HG02970 (cell line): Measurements from ENCODE around the gene TP53TG3.
"Not testable (repeated sequence)": the region's sequence is repeated elsewhere in the genome, so short reads cannot be mapped to it uniquely, and the experiment has no call there.

Experiments
- ATAC-seq: cut with Tn5 transposase; IDR thresholded peaks from one replicate; pipeline ENCODE4 v1.9.1; 2021; ENCODE audit warnings: mild to moderate bottlenecking, moderate library complexity, moderate number of reproducible peaks; ENCODE audit not compliant: unreplicated experiment, low FRiP score

Gene TP53TG3, protein sequence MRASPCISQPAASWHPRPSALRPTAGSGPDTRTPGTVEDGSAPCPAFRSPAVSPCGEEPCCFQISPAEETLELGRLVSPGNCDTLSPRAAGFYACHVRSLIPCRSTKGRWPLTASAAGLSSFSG

DNA sequence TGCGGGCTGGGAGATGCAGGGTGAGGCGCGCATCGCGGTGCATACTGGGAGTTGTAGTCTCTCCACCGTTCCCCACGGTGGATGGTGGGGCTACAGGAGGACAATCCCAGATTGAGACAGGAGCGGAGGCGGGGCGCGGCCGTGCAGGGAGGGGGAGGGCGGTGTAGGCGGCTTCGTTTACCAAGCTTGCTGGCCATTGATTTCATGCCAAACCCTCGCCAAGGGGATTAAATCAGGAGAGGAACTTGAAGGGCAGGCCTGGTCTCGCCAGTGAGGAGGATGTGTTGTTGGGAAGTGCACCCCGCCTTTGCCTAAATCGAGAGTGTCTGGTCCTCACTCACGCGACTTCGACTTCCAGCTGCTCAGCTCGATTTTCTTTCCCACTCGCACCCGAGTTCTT, at the start of gene TP53TG3:
TSS of gene TP53TG3 (minus strand) at position 101 of the 400 bp plus-strand sequence. CDS start at position 33, 68 bp downstream.
- ATAC-seq = not testable (repeated sequence)

DNA sequence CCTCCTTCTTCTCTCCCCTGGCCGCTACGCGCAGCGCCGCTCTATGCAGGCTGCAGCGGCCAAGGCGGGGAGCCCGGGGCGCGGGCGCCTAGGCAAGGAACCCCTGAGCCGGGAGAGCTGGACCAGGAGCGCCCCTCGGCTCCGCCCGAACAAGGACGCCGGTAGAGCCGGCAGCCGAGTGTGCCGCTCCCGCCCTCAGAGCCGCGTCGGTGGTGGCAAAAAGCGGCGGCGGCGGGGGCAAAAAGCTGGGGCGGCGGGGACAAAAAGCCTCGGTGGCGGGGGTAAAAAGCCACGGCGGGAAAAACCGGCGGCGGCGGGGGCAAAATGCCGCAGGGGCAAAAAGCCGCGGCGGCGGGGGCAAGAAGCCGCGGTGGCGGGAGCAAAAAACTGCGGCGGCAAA, 25.1 kb downstream of the TP53TG3 start:
- not testable (repeated sequence) for ATAC-seq

DNA sequence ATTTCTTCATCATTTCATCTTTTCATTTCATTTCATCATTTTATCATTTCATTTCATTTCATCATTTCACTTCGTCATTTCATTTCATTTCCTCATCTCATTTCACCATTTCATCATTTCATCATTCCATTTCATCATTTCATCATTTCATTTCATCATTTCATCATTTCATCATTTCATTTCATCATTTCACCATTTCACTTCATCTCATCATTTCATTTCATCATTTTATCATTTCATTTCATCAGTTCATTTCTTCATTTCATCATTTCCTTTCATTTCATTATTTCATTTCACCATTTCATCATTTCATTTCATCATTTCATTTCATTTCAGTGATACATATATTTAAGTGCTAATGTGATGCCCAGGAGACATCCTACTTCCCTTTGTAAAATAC, 28.4 kb downstream of the TP53TG3 start:
- ATAC-seq = not testable (repeated sequence)

DNA sequence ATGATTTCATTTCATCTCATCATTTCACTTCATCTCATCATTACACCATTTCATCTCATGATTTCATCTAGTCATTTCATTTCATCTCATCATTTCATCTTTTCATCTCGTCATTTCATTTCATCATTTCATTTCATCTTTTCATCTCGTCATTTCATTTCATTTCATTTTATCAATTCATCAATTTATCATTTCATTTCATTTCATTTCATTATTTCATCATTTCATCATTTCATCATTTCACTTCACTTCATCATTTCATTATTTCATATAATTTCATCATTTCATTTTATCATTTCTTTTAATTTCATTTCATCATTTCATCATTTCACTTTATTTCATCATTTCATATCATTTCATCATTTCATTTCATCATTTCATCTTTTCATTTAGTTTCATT, 29.2 kb downstream of the TP53TG3 start:
- not testable (repeated sequence) for ATAC-seq

DNA sequence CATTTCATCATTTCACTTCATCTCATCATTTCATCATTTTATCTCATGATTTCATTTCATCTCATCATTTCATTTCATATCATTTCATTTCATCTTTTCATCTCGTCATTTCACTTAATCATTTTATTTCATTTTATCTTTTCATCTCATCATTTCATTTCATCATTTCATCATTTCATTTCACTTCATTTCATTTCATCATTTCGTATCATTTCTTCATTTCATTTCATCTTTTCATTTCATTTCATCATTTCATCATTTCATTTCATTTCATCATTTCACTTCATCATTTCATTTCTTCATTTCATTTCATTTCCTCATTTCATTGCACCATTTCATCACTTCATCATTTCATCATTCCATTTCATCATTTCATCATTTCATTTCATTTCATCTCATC, 29.8 kb downstream of the TP53TG3 start:
- not testable (repeated sequence) for ATAC-seq

DNA sequence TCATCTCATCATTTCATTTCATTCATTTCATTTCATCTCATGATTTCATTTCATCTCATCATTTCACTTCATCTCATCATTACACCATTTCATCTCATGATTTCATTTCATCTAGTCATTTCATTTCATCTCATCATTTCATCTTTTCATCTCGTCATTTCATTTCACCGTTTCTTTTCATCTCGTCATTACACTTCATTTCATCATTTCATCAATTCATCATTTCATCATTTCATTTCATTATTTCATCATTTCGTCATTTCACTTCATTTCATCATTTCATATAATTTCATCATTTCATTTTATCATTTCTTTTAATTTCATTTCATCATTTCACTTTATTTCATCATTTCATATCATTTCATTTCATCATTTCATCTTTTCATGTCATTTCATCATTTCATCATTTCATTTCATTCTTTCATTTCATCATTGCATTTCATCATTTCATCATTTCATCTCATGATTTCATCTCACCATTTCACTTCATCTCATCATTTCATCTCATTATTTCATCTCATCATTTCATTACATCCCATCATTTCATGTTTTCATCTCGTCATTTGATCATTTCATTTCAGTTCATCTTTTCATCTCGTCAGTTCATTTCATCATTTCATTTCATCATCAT, 30.6 kb downstream of the TP53TG3 start:
- ATAC-seq = not testable (repeated sequence)

DNA sequence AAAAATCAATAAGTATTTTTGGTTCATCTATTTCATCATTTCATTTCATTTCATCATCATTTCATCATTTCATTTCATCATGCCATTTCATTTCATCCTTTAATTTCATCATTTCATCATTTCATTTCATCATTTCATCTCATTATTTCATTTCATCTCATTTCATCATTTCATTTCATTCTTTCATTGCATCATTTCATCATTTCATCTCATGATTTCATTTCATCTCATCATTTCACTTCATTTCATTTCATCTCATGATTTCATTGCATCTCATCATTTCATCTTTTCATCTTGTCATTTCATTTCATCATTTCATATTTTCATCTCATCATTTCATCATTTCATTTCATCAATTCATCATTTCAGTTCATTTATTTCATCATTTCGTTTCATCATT, 31.2 kb downstream of the TP53TG3 start:
- not testable (repeated sequence) for ATAC-seq

DNA sequence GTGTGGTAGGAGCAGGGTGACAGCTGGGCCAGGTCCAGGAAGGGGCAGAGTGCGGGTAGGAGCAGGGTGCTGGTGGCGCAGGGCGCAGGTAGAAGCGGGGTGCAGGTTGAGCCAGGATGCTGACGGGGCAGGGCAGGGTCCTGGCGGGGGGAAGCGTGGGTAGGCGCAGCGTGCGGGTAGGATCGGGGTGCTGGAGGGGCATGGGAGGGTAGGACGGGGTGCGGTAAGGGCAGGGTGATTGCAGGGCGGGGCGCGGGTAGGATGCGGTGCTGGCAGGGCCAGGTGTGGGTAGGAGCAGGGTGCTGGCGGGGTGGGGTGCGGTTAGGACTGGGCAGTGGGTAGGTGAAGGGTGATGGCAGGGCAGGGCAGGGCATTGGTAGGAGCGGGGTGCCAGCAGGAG, 38.4 kb downstream of the TP53TG3 start:
- ATAC-seq = not testable (repeated sequence)

DNA sequence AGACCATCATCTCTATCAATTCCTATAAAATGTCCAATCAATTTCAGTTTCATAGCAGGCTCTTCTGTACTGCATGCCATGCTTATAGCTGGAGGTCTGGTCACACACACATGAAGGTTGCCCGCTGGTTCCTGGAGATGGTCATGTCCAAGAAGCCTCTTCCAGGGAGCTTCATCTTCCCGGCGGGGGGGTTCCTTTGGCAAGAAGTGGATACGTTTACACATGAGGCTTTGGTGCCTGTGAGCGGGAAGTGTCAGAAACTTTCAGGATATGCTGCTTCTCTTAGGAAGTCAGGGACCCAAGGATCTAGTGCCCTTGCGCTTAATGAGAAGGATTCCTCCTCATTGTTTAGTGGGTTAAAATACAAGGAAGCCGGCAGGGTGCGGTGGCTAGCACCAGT, 43.9 kb downstream of the TP53TG3 start:
- not testable (repeated sequence) for ATAC-seq
